ENCODE data around the gene POU3F3. TPM values are rescaled to one million over a fixed set of nuclear protein-coding genes. Genes with fewer than 3 reads are reported as not detected.

Gene POU3F3
- polyA plus RNA-seq, 1 donor (not counting 4 experiments of a cell fraction or from before 2014, with no cell fraction given): not detected

- DNase-seq (ENCODE audit: low read depth, low spot score) (no peak), FAIRE-seq (no peak)
- Histone ChIP-seq H3K4me3 (ENCODE audit: control insufficient read depth in 2 of 3, extremely low read depth in 1 of 3, insufficient read depth in 2 of 3, low read depth in 1 of 3, low read length in 3 of 3) (no peak overlapping the region), H3K79me2 (ENCODE audit: control insufficient read depth, insufficient read depth, low read length) (no peaks in the 10 kb centered on the region), H3K9me3 (ENCODE audit: control insufficient read depth, low read depth, low read length) (peaks cover 2% of the 10 kb centered on the region), H3K27me3 (ENCODE audit: control insufficient read depth, extremely low read depth, insufficient read depth, low read length) (peaks cover 75% of the 10 kb centered on the region), H4K20me1 (ENCODE audit: control insufficient read depth, extremely low read depth, insufficient read depth, low read length) (no peaks in the 10 kb centered on the region), H3K4me1 (ENCODE audit: control insufficient read depth, extremely low read depth, insufficient read depth, low read length) (no peaks in the 10 kb centered on the region), H3K4me2 (ENCODE audit: control insufficient read depth, extremely low read depth, insufficient read depth, low read depth, low read length) (no peak overlapping the region), H3K36me3 (ENCODE audit: control insufficient read depth in 2 of 2, extremely low read depth in 1 of 2, insufficient read depth in 2 of 2, low read length in 2 of 2) (no peaks in the 10 kb centered on the region), H3K9me1 (ENCODE audit: control insufficient read depth, extremely low read depth, insufficient read depth, low read length) (no peaks in the 10 kb centered on the region), H3K9ac (ENCODE audit: control insufficient read depth, extremely low read depth, insufficient read depth, low read length) (no peak overlapping the region), H3K27ac (ENCODE audit: control insufficient read depth, insufficient read depth, low read length) (no peak overlapping the region), H2AFZ (ENCODE audit: control insufficient read depth, low read length) (no peak overlapping the region)
- TF ChIP-seq CTCF (optimal IDR thresholded peaks at IDR 0.05 in 1 of 3, IDR thresholded peaks at IDR 0.05 in 1 of 3, conservative IDR thresholded peaks at IDR 0.05 in 1 of 3; ENCODE audit: extremely low read depth in 1 of 3, insufficient read depth in 2 of 3, low read length in 3 of 3) (no peak), EZH2 (IDR thresholded peaks at IDR 0.05; ENCODE audit: low read length) (peak; percentile 99)
- dilution Hi-C loops (cut with MboI; ENCODE audit: extremely low pct_ligation_motif_present, low sequenced_read_pairs): no loop called here
These were observed 744 bp downstream of the POU3F3 start for GRCh38 chr2:104854498-104855220.

DNA sequence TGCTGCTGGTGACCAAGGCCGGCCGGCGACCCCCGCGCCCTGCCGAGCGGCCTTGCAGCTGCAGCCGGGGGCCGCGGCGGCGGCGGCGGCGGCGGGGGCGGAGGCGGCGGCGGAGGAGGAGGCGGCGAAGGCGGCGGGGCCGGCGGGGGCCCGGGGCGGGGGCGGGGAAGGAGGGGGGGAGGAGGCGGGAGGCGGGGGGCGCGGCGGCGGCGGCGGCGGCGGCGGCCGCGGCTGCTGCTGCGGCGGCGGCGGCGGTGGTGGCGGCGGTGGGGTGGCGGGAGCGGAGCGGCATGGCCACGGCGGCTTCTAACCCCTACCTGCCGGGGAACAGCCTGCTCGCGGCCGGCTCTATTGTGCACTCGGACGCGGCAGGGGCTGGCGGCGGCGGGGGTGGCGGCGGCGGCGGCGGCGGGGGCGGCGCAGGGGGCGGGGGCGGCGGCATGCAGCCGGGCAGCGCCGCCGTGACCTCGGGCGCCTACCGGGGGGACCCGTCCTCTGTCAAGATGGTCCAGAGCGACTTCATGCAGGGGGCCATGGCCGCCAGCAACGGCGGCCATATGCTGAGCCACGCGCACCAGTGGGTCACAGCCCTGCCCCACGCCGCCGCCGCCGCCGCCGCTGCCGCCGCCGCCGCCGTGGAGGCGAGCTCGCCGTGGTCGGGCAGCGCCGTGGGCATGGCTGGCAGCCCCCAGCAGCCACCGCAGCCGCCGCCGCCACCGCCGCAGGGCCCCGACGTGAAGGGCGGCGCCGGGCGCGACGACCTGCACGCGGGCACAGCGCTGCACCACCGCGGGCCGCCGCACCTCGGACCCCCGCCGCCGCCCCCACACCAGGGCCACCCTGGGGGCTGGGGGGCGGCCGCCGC, 1.5 kb downstream of the POU3F3 start:
- dilution Hi-C loops (cut with MboI; ENCODE audit: extremely low pct_ligation_motif_present, low sequenced_read_pairs): no loop called here
- H3K36me3 ChIP-seq (ENCODE audit: control insufficient read depth in 2 of 2, extremely low read depth in 1 of 2, insufficient read depth in 2 of 2, low read length in 2 of 2): no peaks in the 10 kb centered on the region
- H3K79me2 ChIP-seq (ENCODE audit: control insufficient read depth, insufficient read depth, low read length): no peaks in the 10 kb centered on the region
- no peaks in the 10 kb centered on the region for H3K9me1 ChIP-seq (ENCODE audit: control insufficient read depth, extremely low read depth, insufficient read depth, low read length)
- peaks cover 2% of the 10 kb centered on the region for H3K9me3 ChIP-seq (ENCODE audit: control insufficient read depth, low read depth, low read length)
- no peak overlapping the region for H3K9ac ChIP-seq (ENCODE audit: control insufficient read depth, extremely low read depth, insufficient read depth, low read length)
- no peak overlapping the region for H3K4me3 ChIP-seq (ENCODE audit: control insufficient read depth in 2 of 3, extremely low read depth in 1 of 3, insufficient read depth in 2 of 3, low read depth in 1 of 3, low read length in 3 of 3)
- no peaks in the 10 kb centered on the region for H3K4me1 ChIP-seq (ENCODE audit: control insufficient read depth, extremely low read depth, insufficient read depth, low read length)
- FAIRE-seq: no peak
- H2AFZ ChIP-seq (ENCODE audit: control insufficient read depth, low read length): no peak overlapping the region
- H3K4me2 ChIP-seq (ENCODE audit: control insufficient read depth, extremely low read depth, insufficient read depth, low read depth, low read length): no peak overlapping the region
- DNase-seq (ENCODE audit: low read depth, low spot score): no peak
- H3K27me3 ChIP-seq (ENCODE audit: control insufficient read depth, extremely low read depth, insufficient read depth, low read length): peaks cover 73% of the 10 kb centered on the region
- H3K27ac ChIP-seq (ENCODE audit: control insufficient read depth, insufficient read depth, low read length): no peak overlapping the region
- TF ChIP-seq CTCF (optimal IDR thresholded peaks at IDR 0.05 in 1 of 3, IDR thresholded peaks at IDR 0.05 in 1 of 3, conservative IDR thresholded peaks at IDR 0.05 in 1 of 3; ENCODE audit: extremely low read depth in 1 of 3, insufficient read depth in 2 of 3, low read length in 3 of 3) (no peak), EZH2 (IDR thresholded peaks at IDR 0.05; ENCODE audit: low read length) (no peak)
- no peaks in the 10 kb centered on the region for H4K20me1 ChIP-seq (ENCODE audit: control insufficient read depth, extremely low read depth, insufficient read depth, low read length)

Data from keratinocyte (primary cell).